ENCODE results near the gene PCSK6.

DNA sequence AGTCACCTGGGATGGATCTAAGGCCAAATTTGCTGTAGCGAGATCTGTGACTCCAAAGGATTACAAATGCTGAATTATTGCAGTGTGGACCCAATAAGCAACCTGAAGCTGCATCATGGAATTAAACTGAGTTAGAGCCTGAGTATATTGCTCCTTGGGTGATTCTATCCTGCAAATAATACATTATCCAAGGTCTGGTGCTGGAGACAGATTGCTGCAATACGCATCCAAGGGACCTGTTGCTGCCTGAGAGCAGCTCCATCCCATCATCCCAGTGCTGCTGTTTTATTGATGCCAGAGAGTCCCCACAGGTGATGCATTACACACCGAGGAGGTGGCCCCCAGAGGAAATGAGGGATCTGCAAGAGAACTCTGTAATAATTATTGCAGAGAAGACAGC, 31.6 kb upstream of the PCSK6 start:
- TF ChIP-seq CTCF (IDR thresholded peaks at IDR 0.05) (no peak), POLR2AphosphoS5 (IDR thresholded peaks at IDR 0.05; ENCODE audit: low read depth, low read length) (no peak), SIN3A (IDR thresholded peaks at IDR 0.05; ENCODE audit: borderline replicate concordance, insufficient read depth, low read depth, low read length) (no peak)

Data from Panc1 (cell line).